Transverse colon (tissue), 4 donors: ENCODE results near the gene C15orf39. TPM values are rescaled to one million over a fixed set of nuclear protein-coding genes. Genes with fewer than 3 reads are reported as not detected.

Source experiments
- DNase-seq: peaks from one replicate; pipeline ENCODE4 v3.0.0-alpha.2; 2019
- H3K27ac ChIP-seq, 4 donors: fragments of 200-600 bp; sonication (generic); 2 replicates each; pipeline ENCODE4 v1.5.1; 2016 to 2018; ENCODE audit warnings: inconsistent platforms in 4 of 4
- H3K27me3 ChIP-seq: fragments of 200-600 bp; sonication (generic); 2 replicates; pipeline ENCODE4 v1.5.1; 2017; ENCODE audit warnings: inconsistent platforms
- H3K36me3 ChIP-seq, 4 donors: fragments of 200-600 bp; sonication (generic); 2 replicates each; pipeline ENCODE4 v1.5.1; 2017 to 2019; ENCODE audit warnings: inconsistent platforms in 4 of 4
- H3K4me1 ChIP-seq, 4 donors: fragments of 200-600 bp; sonication (generic); 2 replicates each; pipeline ENCODE4 v1.5.1; 2017 to 2020; ENCODE audit warnings: inconsistent platforms in 4 of 4
- H3K4me3 ChIP-seq, 4 donors: fragments of 200-600 bp; sonication (generic); 1 replicate in 1 of 4; 2 replicates in 3 of 4; pipeline versions ENCODE4 v1.5.1 to v1.6.1; 2017 to 2019; ENCODE audit warnings: inconsistent platforms in 4 of 4
- H3K9me3 ChIP-seq, 2 donors: fragments of 200-600 bp; sonication (generic); 2 replicates each; pipeline ENCODE4 v1.5.1; 2017 to 2019; ENCODE audit warnings: inconsistent platforms in 2 of 2
- EP300 ChIP-seq: sonication (generic); formaldehyde crosslinking; IDR thresholded peaks from one replicate; pipeline ENCODE4 v1.6.1; 2017; ENCODE audit warnings: antibody characterized with exemption, low read depth
- POLR2A ChIP-seq: fragments of 450-650 bp; IDR thresholded peaks from one replicate; pipeline ENCODE4 v1.6.1; 2016; ENCODE audit warnings: antibody characterized with exemption, mild to moderate bottlenecking, moderate library complexity
- POLR2AphosphoS5 ChIP-seq, 3 donors: sonication (generic); formaldehyde crosslinking; IDR thresholded peaks; one replicate each; pipeline ENCODE4 v1.6.1; 2016; ENCODE audit warnings: antibody characterized with exemption in 3 of 3
- WGBS, 2 donors: methylation state at CpG; one replicate each; pipeline ENCODE4 v1.1.5; 2018; ENCODE audit warnings: low coverage in 1 of 2; 5-methylcytosine and 5-hydroxymethylcytosine counted together
- in situ Hi-C, 4 donors: fragments of 200-750 bp; cut with MboI; loops; one replicate each; pipeline versions ENCODE4 v1.15.0 to v1.15.1; 2017; ENCODE audit warnings: low sequenced_read_pairs in 3 of 4, low pct_ligation_motif_present in 1 of 4, low pct_unique_long_range_greater_than_20kb in 1 of 4
- intact Hi-C: fragments of 100-400 bp; cut with DNase I; formaldehyde crosslinking; loops from one replicate; pipeline ENCODE4 v1.15.1; 2023; ENCODE audit warnings: low total_unique reads
- total RNA-seq, 4 donors: library from RNA; depleted of rRNA; stranded (reverse); fragments of >200 nt; gene quantifications; one replicate each; pipeline ENCODE4 v1.1.0, GENCODE V29; 2016
- TF ChIP-seq, protein P1 (sequence below), 5 experiments: fragments of 200-600 bp in 3 of 5; fragments of 450-650 bp in 2 of 5; sonication (generic) in 3 of 5; IDR thresholded peaks; 1 replicate in 2 of 5; 2 replicates in 3 of 5; pipeline ENCODE4 v1.5.1; 2016 to 2017; ENCODE audit warnings: antibody characterized with exemption in 5 of 5, inconsistent platforms in 3 of 5, mild to moderate bottlenecking in 2 of 5, moderate library complexity in 1 of 5

The C15orf39 gene
- total RNA-seq = 10 to 100 TPM; 20.9 to 27.9 (median 26.7) TPM

GRCh38 chr15:75201616-75202250 is at the start of gene C15orf39:
Gene C15orf39, plus strand, starts transcription at chr15:75201882. Its CDS starts 4,167 bp downstream, at chr15:75206049.
- WGBS, 2 donors = 1% methylated on average over 60 of the region's 84 CpGs; no CpG with 5 or more reads in 1 of the 2 donors
- TF ChIP-seq POLR2A (peak; percentile 94), POLR2AphosphoS5 (IDR thresholded peaks at IDR 0.05) (peak; percentile 99 to 100 (median 99)), EP300 (no peak)
- TF ChIP-seq, protein P1, sequence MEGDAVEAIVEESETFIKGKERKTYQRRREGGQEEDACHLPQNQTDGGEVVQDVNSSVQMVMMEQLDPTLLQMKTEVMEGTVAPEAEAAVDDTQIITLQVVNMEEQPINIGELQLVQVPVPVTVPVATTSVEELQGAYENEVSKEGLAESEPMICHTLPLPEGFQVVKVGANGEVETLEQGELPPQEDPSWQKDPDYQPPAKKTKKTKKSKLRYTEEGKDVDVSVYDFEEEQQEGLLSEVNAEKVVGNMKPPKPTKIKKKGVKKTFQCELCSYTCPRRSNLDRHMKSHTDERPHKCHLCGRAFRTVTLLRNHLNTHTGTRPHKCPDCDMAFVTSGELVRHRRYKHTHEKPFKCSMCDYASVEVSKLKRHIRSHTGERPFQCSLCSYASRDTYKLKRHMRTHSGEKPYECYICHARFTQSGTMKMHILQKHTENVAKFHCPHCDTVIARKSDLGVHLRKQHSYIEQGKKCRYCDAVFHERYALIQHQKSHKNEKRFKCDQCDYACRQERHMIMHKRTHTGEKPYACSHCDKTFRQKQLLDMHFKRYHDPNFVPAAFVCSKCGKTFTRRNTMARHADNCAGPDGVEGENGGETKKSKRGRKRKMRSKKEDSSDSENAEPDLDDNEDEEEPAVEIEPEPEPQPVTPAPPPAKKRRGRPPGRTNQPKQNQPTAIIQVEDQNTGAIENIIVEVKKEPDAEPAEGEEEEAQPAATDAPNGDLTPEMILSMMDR (IDR thresholded peaks at IDR 0.05) = peak; percentile 60 to 98 (median 94)

GRCh38 chr15:75152382-75153079 is 49.2 kb upstream of the C15orf39 start:
- no peak for TF ChIP-seq POLR2A
- TF ChIP-seq, protein P1 (IDR thresholded peaks at IDR 0.05) = no peak
- TF ChIP-seq POLR2AphosphoS5 (IDR thresholded peaks at IDR 0.05) = no peak
- no peak for TF ChIP-seq EP300
- intact Hi-C loops (no loop called here), in situ Hi-C loops (no loop called here)
- H3K4me3 ChIP-seq = no peak overlapping the region
- H3K27ac ChIP-seq = no peak overlapping the region
- WGBS, 2 donors = 100% methylated on average over 1 to 2 of the region's 2 CpGs
- H3K36me3 ChIP-seq = no peaks in the 10 kb centered on the region
- no peaks in the 10 kb centered on the region for H3K27me3 ChIP-seq
- H3K9me3 ChIP-seq = peaks cover 0 to 5% of the 10 kb centered on the region in 2 donors
- no peak for DNase-seq
- peaks cover 0 to 6% (median 0%) of the 10 kb centered on the region in 4 donors for H3K4me1 ChIP-seq

More at GRCh38 chr15:75201616-75202250, at the start of gene C15orf39:
- in situ Hi-C loops (loop anchor here in 3 of 4 donors (5.0 to 10.0 kb wide), 3 partner anchors 167 to 177 kb away; partner anchors contain the start of gene PPCDC (in 1 of the 3)), intact Hi-C loops (loop anchor here (1.0 kb wide), 1 partner anchor 21 kb away; no protein-coding TSS in a partner anchor)
- DNase-seq = peak; percentile 78
- peak within 1 kb of the TSS; percentile 79 to 89 (median 86) for H3K4me3 ChIP-seq
- no peaks in the 10 kb centered on the region for H3K27me3 ChIP-seq
- H3K36me3 ChIP-seq = no peaks in the 10 kb centered on the region
- H3K27ac ChIP-seq = peak within 1 kb of the TSS; percentile 96 to 97 (median 96)
- no peaks in the 10 kb centered on the region for H3K9me3 ChIP-seq
- H3K4me1 ChIP-seq = peaks cover 30 to 51% (median 37%) of the 10 kb centered on the region in 4 donors

- in situ Hi-C loops = no loop called here
- H3K27ac ChIP-seq = no peak overlapping the region
- WGBS, 2 donors = 76% methylated on average over 4 of the region's 4 CpGs; no CpG with 5 or more reads in 1 of the 2 donors
These were observed 48.6 kb upstream of the C15orf39 start for GRCh38 chr15:75153087-75153486.

More at GRCh38 chr15:75153087-75153486, 48.6 kb upstream of the C15orf39 start:
- Histone ChIP-seq H3K4me3 (no peak overlapping the region), H3K27me3 (no peaks in the 10 kb centered on the region), H3K36me3 (no peaks in the 10 kb centered on the region), H3K9me3 (no peaks in the 10 kb centered on the region), H3K4me1 (peaks cover 0 to 6% (median 0%) of the 10 kb centered on the region in 4 donors)
- intact Hi-C loops = no loop called here
- TF ChIP-seq EP300 (no peak), POLR2AphosphoS5 (IDR thresholded peaks at IDR 0.05) (no peak), POLR2A (no peak)
- TF ChIP-seq, protein P1 (IDR thresholded peaks at IDR 0.05) = no peak
- DNase-seq = no peak
